ENCODE results near the gene TBX4. TPM values are rescaled to one million over a fixed set of nuclear protein-coding genes. Genes with fewer than 3 reads are reported as not detected.

TBX4 gene
- total RNA-seq, 1 experiment from 2014 or later, result not detected

GRCh38 chr17:61412143-61412859 lies 39.9 kb upstream of the TBX4 start:
- H3K4me1 ChIP-seq (ENCODE audit: insufficient read depth, low read length), result peaks cover 2% of the 10 kb centered on the region; the same call in 1 of the 2 replicates
- H2AK5ac ChIP-seq (ENCODE audit: insufficient read length, low read length), result no peak overlapping the region
- no peak overlapping the region for H3K14ac ChIP-seq (ENCODE audit: insufficient read depth, low read length)
- no peak overlapping the region for H2BK20ac ChIP-seq (ENCODE audit: low read depth, low read length, poor library complexity, severe bottlenecking)
- peak overlapping the region; percentile 69 to 82; a peak in 4 of 5 replicates for H3K4me3 Mint-ChIP-seq
- H4K8ac ChIP-seq (replicated peaks; ENCODE audit: insufficient read length, low read depth, low read length), result no peak overlapping the region
- peaks cover 52% of the 10 kb centered on the region for H3K27me3 ChIP-seq (ENCODE audit: insufficient read depth, low read length)
- no peak overlapping the region for H3K23ac ChIP-seq (ENCODE audit: insufficient read length, low read depth, low read length)
- no CpG with 5 or more reads among the region's 69 CpGs for WGBS (ENCODE audit: extremely low coverage, insufficient read length, low lambda C conversion rate)
- H3K27ac Mint-ChIP-seq, result no peak overlapping the region
- H3K9me3 Mint-ChIP-seq, result no peaks in the 10 kb centered on the region
- H2BK15ac ChIP-seq (ENCODE audit: low read depth, low read length), result no peak overlapping the region
- no peak overlapping the region for H3K56ac ChIP-seq (ENCODE audit: insufficient read length, low read depth, low read length)
- H3K4ac ChIP-seq (ENCODE audit: low read depth, low read length), result no peak overlapping the region
- no peak overlapping the region for H2BK120ac ChIP-seq (ENCODE audit: low read depth, low read length, poor library complexity, severe bottlenecking)
- H3K4me2 ChIP-seq (ENCODE audit: insufficient read depth, insufficient read length, low read length), result peak overlapping the region; percentile 55
- H3K79me1 ChIP-seq (ENCODE audit: insufficient read depth, low read depth, low read length, poor library complexity, severe bottlenecking), result no peaks in the 10 kb centered on the region
- no peak overlapping the region for H4K91ac ChIP-seq (ENCODE audit: insufficient read length, low read depth, low read length)
- no peak overlapping the region for H4K5ac ChIP-seq (ENCODE audit: insufficient read length, low read depth, low read length)
- peaks cover 16% of the 10 kb centered on the region for H3K23me2 ChIP-seq (ENCODE audit: insufficient read length, low read depth, low read length, poor library complexity, severe bottlenecking)
- H3K36me3 Mint-ChIP-seq (ENCODE audit: insufficient read depth in 1 of 3, low read depth in 3 of 3), result no peaks in the 10 kb centered on the region; a peak in 1 of 7 replicates
- no peak overlapping the region for H2BK5ac ChIP-seq (ENCODE audit: insufficient read length, low read length)
- no peak overlapping the region for H3K27ac ChIP-seq (ENCODE audit: insufficient read length, low read depth, low read length)
- peaks cover 84% of the 10 kb centered on the region for H3K27me3 Mint-ChIP-seq (ENCODE audit: low read depth)
- H3T11ph ChIP-seq (ENCODE audit: low read length), result no peak overlapping the region
- peak; percentile 100 for TF ChIP-seq CTCF (conservative IDR thresholded peaks at IDR 0.05)
- DNase-seq, result peak; percentile 89
- H4K20me1 ChIP-seq (ENCODE audit: control insufficient read depth, insufficient read depth, insufficient read length), result no peaks in the 10 kb centered on the region
- H2BK12ac ChIP-seq (ENCODE audit: insufficient read length, low read depth, low read length), result no peak overlapping the region
- no peaks in the 10 kb centered on the region for H3K9me3 ChIP-seq (ENCODE audit: control insufficient read depth, low read depth, low read length)
- H3K9ac ChIP-seq (ENCODE audit: extremely low read depth, insufficient read length, low read length), result peak overlapping the region; percentile 9
- peaks cover 20 to 24% of the 10 kb centered on the region in 2 experiments for H3K4me1 Mint-ChIP-seq
- H2AFZ ChIP-seq (ENCODE audit: low read length), result no peak overlapping the region
- no peaks in the 10 kb centered on the region for H3K79me2 ChIP-seq (ENCODE audit: insufficient read depth, low read length)
- no peak overlapping the region for H3K18ac ChIP-seq (ENCODE audit: insufficient read length, low read depth, low read length)

All from H9 (cell line).